Common myeloid progenitor, CD34-positive (primary cell): ENCODE data around the gene LOC128125822.

Experiments
- CTCF ChIA-PET: fragments of 350-600 bp; sonication (Branson Sonifier 250); formaldehyde crosslinking; loops from one replicate; lab custom pipeline; 2021; ENCODE audit warnings: antibody characterized with exemption; lab: Charles Lee
- POLR2A ChIA-PET: fragments of 350-600 bp; sonication (Branson Sonifier 250); formaldehyde crosslinking; loops from one replicate; lab custom pipeline; 2021; ENCODE audit warnings: antibody characterized with exemption; lab: Charles Lee
- DNase-seq, 3 donors: peaks; one replicate each; pipeline versions ENCODE4 v3.0.0 to v3.0.0-alpha.2; 2013
- H3K27ac ChIP-seq, 2 experiments: 1 replicate in 1 of 2; 2 replicates in 1 of 2; pipeline ENCODE4 v1.7.0; 2013; ENCODE audit warnings: inconsistent platforms in 2 of 2, low read length in 2 of 2, mild to moderate bottlenecking in 2 of 2, low read depth in 1 of 2, moderate library complexity in 1 of 2; ENCODE audit not compliant: severe bottlenecking in 2 of 2, insufficient read depth in 1 of 2, poor library complexity in 1 of 2
- H3K27me3 ChIP-seq, 5 experiments: replicated peaks in 2 of 5; 1 replicate in 3 of 5; 2 replicates in 2 of 5; pipeline versions ENCODE4 v1.6.1 to v1.7.0; 2013; ENCODE audit warnings: low read length in 4 of 5, mild to moderate bottlenecking in 2 of 5, moderate library complexity in 2 of 5, inconsistent platforms in 1 of 5; ENCODE audit not compliant: insufficient read depth in 5 of 5, control insufficient read depth in 4 of 5
- H3K36me3 ChIP-seq, 4 experiments: 1 replicate in 2 of 4; 2 replicates in 2 of 4; pipeline versions ENCODE4 v1.6.1 to v1.7.0; 2013; ENCODE audit warnings: low read length in 3 of 4, control low read depth in 1 of 4, mild to moderate bottlenecking in 1 of 4; ENCODE audit not compliant: control insufficient read depth in 4 of 4, insufficient read depth in 4 of 4
- H3K4me1 ChIP-seq, 4 experiments: 1 replicate in 3 of 4; 2 replicates in 1 of 4; pipeline versions ENCODE4 v1.6.1 to v1.7.1; 2013; ENCODE audit warnings: low read length in 3 of 4, mild to moderate bottlenecking in 3 of 4, control low read depth in 1 of 4, inconsistent platforms in 1 of 4, moderate library complexity in 1 of 4; ENCODE audit not compliant: control insufficient read depth in 4 of 4, insufficient read depth in 4 of 4; ENCODE audit errors: control extremely low read depth in 1 of 4
- H3K4me3 ChIP-seq, 7 experiments: 1 replicate in 4 of 7; 2 replicates in 3 of 7; pipeline versions ENCODE4 v1.5.1 to v1.7.0; 2013; ENCODE audit warnings: mild to moderate bottlenecking in 7 of 7, low read length in 6 of 7, moderate library complexity in 6 of 7, inconsistent platforms in 2 of 7, low read depth in 2 of 7, control low read depth in 1 of 7; ENCODE audit not compliant: insufficient read depth in 4 of 7, control insufficient read depth in 1 of 7; ENCODE audit errors: extremely low read depth in 1 of 7
- H3K9me3 ChIP-seq, 5 experiments: 1 replicate in 4 of 5; 2 replicates in 1 of 5; pipeline versions ENCODE4 v1.6.1 to v1.7.1; 2013; ENCODE audit warnings: low read length in 4 of 5, mild to moderate bottlenecking in 2 of 5, inconsistent platforms in 1 of 5, low read depth in 1 of 5, moderate library complexity in 1 of 5; ENCODE audit not compliant: control insufficient read depth in 4 of 5, insufficient read depth in 2 of 5; ENCODE audit errors: control extremely low read depth in 1 of 5
- WGBS: methylation state at CpG from one replicate; pipeline ENCODE4 v1.1.5; 2013; ENCODE audit not compliant: insufficient coverage; 5-methylcytosine and 5-hydroxymethylcytosine counted together

Gene LOC128125822

DNA sequence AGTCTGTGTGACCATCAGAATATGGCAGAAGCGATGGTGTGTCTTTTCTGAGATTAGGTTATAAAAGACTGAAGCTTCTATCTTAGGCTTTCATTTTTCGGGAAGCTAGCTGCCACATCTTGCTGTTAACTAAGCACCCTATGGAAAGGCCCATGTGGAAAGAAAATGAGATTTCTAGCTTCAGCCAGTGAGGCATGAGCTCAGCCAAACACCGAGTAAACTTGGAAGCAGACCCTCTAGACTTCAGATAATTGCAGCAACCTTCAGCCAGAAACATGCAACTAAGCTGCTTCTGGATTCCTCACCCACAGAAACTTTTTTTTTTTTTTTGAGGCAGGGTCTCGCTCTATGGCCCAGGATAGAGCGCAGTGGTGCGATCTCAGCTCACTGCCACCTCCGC lies 20.6 kb downstream of the LOC128125822 start:
- peaks cover 0 to 1% (median under 1%) of the 10 kb centered on the region in 4 experiments for H3K4me1 ChIP-seq
- no peaks in the 10 kb centered on the region for H3K27me3 ChIP-seq
- no peak overlapping the region for H3K27ac ChIP-seq
- no peak overlapping the region for H3K4me3 ChIP-seq
- ChIA-PET CTCF (interaction anchor here (0.7 to 1.1 kb wide), 2 partner anchors 22 to 240 kb away, joined by 3 read pairs; no protein-coding TSS in a partner anchor), POLR2A (no interaction called here)
- no peak for DNase-seq
- 100% methylated on average over 4 of the region's 7 CpGs for WGBS
- H3K9me3 ChIP-seq: no peaks in the 10 kb centered on the region
- no peaks in the 10 kb centered on the region for H3K36me3 ChIP-seq

- H3K27ac ChIP-seq: no peak overlapping the region
- H3K27me3 ChIP-seq: no peaks in the 10 kb centered on the region
- POLR2A ChIA-PET: interaction anchor here (0.7 to 1.6 kb wide), 3 partner anchors 13 to 38 kb away, joined by 3 to 5 read pairs (median 4); partner anchors contain the start of gene PHF3
- CTCF ChIA-PET: interaction anchor here (0.5 to 2.4 kb wide), 20 partner anchors 9 to 245 kb away, joined by 3 to 16 read pairs (median 5); partner anchors contain the start of gene PHF3
- DNase-seq: peak in 1 of 3 donors; percentile 19
- no peaks in the 10 kb centered on the region for H3K9me3 ChIP-seq
- WGBS: 33% methylated on average over 2 of the region's 6 CpGs
- H3K4me3 ChIP-seq: peak overlapping the region in 5 of 7 experiments; percentile 71 to 94 (median 83)
- peaks cover 6 to 10% (median 8%) of the 10 kb centered on the region in 4 experiments for H3K4me1 ChIP-seq
- H3K36me3 ChIP-seq: no peaks in the 10 kb centered on the region
Measured at GRCh38 chr6:63597141-63598048, 25.1 kb downstream of the LOC128125822 start.

- Histone ChIP-seq H3K27me3 (no peaks in the 10 kb centered on the region), H3K9me3 (no peaks in the 10 kb centered on the region), H3K4me1 (peaks cover 6 to 10% (median 8%) of the 10 kb centered on the region in 4 experiments), H3K27ac (no peak overlapping the region), H3K4me3 (peak overlapping the region; percentile 38 to 94 (median 73)), H3K36me3 (no peaks in the 10 kb centered on the region)
- CTCF ChIA-PET: interaction anchor here (0.5 to 2.4 kb wide), 35 partner anchors 9 to 283 kb away, joined by 3 to 16 read pairs (median 5); partner anchors contain the start of gene PHF3
- WGBS: 4% methylated on average over 15 of the region's 23 CpGs
- DNase-seq: peak; percentile 69 to 80 (median 78)
- POLR2A ChIA-PET: interaction anchor here (0.7 to 1.6 kb wide), 2 partner anchors 26 to 37 kb away, joined by 3 to 5 read pairs; partner anchors contain the start of gene PHF3
Measured at GRCh38 chr6:63598049-63599036, 26.1 kb downstream of the LOC128125822 start.

DNA sequence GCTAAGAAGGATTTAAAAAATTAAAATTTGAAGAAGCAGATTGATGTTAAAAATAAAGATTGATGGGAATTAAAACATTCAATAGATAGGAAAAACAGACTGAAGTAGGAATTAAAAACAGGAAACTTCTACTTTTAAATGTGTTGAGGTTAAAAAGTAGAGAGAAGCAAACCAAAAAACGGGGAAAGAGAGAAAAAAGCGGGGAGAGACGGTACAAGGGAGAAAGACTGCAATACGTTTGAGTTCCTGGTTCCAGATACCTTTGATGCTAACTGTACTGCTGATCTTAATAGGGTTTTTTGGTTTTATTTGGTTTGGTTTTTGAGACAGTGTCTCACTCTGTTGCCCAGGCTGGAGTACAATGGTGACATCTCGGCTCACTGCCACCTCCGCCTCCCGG lies 27.0 kb downstream of the LOC128125822 start:
- H3K4me3 ChIP-seq: no peak overlapping the region
- no peak for DNase-seq
- WGBS: no CpG with 5 or more reads among the region's 7 CpGs
- no peaks in the 10 kb centered on the region for H3K9me3 ChIP-seq
- peaks cover 6 to 10% (median 8%) of the 10 kb centered on the region in 4 experiments for H3K4me1 ChIP-seq
- CTCF ChIA-PET: interaction anchor here (1.1 to 2.4 kb wide), 24 partner anchors 8 to 247 kb away, joined by 3 to 16 read pairs (median 5); partner anchors contain the start of gene PHF3
- H3K27ac ChIP-seq: no peak overlapping the region
- no peaks in the 10 kb centered on the region for H3K27me3 ChIP-seq
- POLR2A ChIA-PET: interaction anchor here (1.0 kb wide), 1 partner anchor 84 kb away, joined by 4 read pairs; no protein-coding TSS in a partner anchor
- H3K36me3 ChIP-seq: no peaks in the 10 kb centered on the region

DNA sequence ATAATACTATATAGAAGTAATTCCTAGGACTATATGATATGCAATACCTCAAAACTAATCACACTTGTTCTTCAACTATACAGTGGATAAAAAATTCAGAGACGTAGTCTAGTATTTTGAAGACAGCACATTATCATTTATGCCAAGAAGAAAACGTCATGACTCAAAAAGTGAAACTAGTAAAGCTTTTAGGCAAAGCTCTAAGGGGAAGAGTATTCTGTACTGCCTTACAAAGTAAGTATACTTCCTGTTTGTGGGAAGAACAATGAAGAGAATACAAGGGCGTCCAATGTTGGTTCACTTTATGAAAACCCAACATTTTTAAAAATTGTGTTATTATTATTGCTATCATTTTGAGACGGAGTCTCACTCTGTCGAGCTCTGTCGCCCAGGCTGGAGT lies 27.9 kb downstream of the LOC128125822 start:
- H3K36me3 ChIP-seq: no peaks in the 10 kb centered on the region
- ChIA-PET CTCF (interaction anchor here (1.5 to 2.0 kb wide), 5 partner anchors 9 to 204 kb away, joined by 3 to 6 read pairs (median 4); no protein-coding TSS in a partner anchor), POLR2A (interaction anchor here (1.0 kb wide), 1 partner anchor 83 kb away, joined by 4 read pairs; no protein-coding TSS in a partner anchor)
- H3K9me3 ChIP-seq: no peaks in the 10 kb centered on the region
- no peak overlapping the region for H3K4me3 ChIP-seq
- peaks cover 6 to 10% (median 8%) of the 10 kb centered on the region in 4 experiments for H3K4me1 ChIP-seq
- WGBS: 85% methylated on average over 4 of the region's 6 CpGs
- no peaks in the 10 kb centered on the region for H3K27me3 ChIP-seq
- peak; percentile 2 to 43 (median 33) for DNase-seq
- no peak overlapping the region for H3K27ac ChIP-seq

DNA sequence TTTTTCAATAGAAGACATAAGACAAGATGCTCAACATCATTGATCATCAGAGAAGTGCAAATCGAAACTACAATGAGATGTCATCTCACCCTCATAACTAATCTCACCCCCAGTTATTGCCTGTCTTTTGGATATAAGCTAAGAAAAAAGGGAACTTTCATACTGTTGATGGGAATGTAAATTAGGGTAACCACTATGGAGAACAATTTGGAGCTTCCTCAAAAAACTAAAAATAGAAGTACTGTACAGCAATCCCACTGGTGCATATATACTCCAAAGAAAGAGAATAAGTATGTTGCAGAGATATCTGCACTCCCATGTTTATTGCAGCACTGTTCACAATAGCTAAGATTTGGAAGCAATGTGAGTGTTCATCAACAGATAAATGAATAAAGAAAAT lies 37.0 kb downstream of the LOC128125822 start:
- Histone ChIP-seq H3K36me3 (no peaks in the 10 kb centered on the region), H3K27ac (no peak overlapping the region), H3K4me1 (peaks cover 0 to 12% (median 6%) of the 10 kb centered on the region in 4 experiments), H3K27me3 (no peaks in the 10 kb centered on the region), H3K9me3 (no peaks in the 10 kb centered on the region), H3K4me3 (no peak overlapping the region)
- POLR2A ChIA-PET: no interaction called here
- WGBS: no CpG with 5 or more reads among the region's 1 CpG
- no peak for DNase-seq
- CTCF ChIA-PET: interaction anchor here (1.0 to 1.7 kb wide), 4 partner anchors 9 to 18 kb away, joined by 3 to 5 read pairs (median 3); no protein-coding TSS in a partner anchor
